SK-N-SH (cell line): ENCODE measurements around the gene ADGRG3. TPM values are rescaled to one million over a fixed set of nuclear protein-coding genes. Genes with fewer than 3 reads are reported as not detected.

Source experiments
- CTCF ChIA-PET: fragments of 300-600, 350-600 bp; formaldehyde crosslinking; extraction: SDS; loops from one replicate; lab custom pipeline; 2021; lab: Yijun Ruan, JAX
- POLR2A ChIA-PET: fragments of 350-600 bp; sonication (Branson Sonifier 250); formaldehyde crosslinking; extraction: SDS; loops from one replicate; lab custom pipeline; 2020; ENCODE audit warnings: antibody characterized with exemption, inconsistent platforms; lab: Yijun Ruan, JAX
- DNase-seq: peaks from one replicate; pipeline ENCODE4 v3.0.0; 2012
- H2AFZ ChIP-seq: fragments of 200-600 bp; sonication (generic); 2 replicates; pipeline ENCODE4 v1.8.1; 2016; ENCODE audit warnings: antibody characterized with exemption, mild to moderate bottlenecking, low read depth
- H3F3A ChIP-seq: fragments of 200-600 bp; sonication (generic); replicated peaks from 2 replicates; pipeline ENCODE3; 2016; ENCODE audit warnings: antibody characterized with exemption, mild to moderate bottlenecking; ENCODE audit not compliant: insufficient read depth
- H3K27ac ChIP-seq, 2 experiments: fragments of 200-500 bp in 1 of 2; fragments of 200-600 bp in 1 of 2; sonication (Bioruptor generic) in 1 of 2; sonication (generic), shearing (Covaris generic) in 1 of 2; 2 replicates each; pipeline versions ENCODE4 v1.5.1 to v1.6.1; 2014 to 2016; ENCODE audit warnings: low read depth in 2 of 2, inconsistent platforms in 1 of 2, low read length in 1 of 2, mild to moderate bottlenecking in 1 of 2, mixed read lengths in 1 of 2
- H3K27me3 ChIP-seq: fragments of 200-600 bp; sonication (generic), shearing (Covaris generic); 2 replicates; pipeline ENCODE4 v1.6.1; 2016; ENCODE audit warnings: mixed run types; ENCODE audit not compliant: insufficient read depth
- H3K36me3 ChIP-seq, 2 experiments: fragments of 200-500 bp in 1 of 2; fragments of 200-600 bp in 1 of 2; sonication (Bioruptor generic) in 1 of 2; sonication (generic) in 1 of 2; replicated peaks in 1 of 2; 2 replicates each; pipeline versions ENCODE3 to v1.5.1; 2014 to 2016; ENCODE audit warnings: low read length in 1 of 2, mild to moderate bottlenecking in 1 of 2; ENCODE audit not compliant: insufficient read depth in 2 of 2, control insufficient read depth in 1 of 2
- H3K4me1 ChIP-seq, 2 experiments: fragments of 200-500 bp in 1 of 2; fragments of 200-600 bp in 1 of 2; sonication (Bioruptor generic) in 1 of 2; sonication (generic), shearing (Covaris generic) in 1 of 2; 2 replicates each; pipeline versions ENCODE4 v1.5.1 to v1.6.1; 2014 to 2016; ENCODE audit warnings: low read depth in 1 of 2, low read length in 1 of 2, mixed run types in 1 of 2; ENCODE audit not compliant: insufficient read depth in 2 of 2, control insufficient read depth in 1 of 2
- H3K4me2 ChIP-seq: fragments of 200-600 bp; sonication (generic), shearing (Covaris generic); 2 replicates; pipeline ENCODE4 v1.6.1; 2017; ENCODE audit warnings: mixed run types
- H3K4me3 ChIP-seq, 2 experiments: fragments of 200-500 bp in 1 of 2; fragments of 200-600 bp in 1 of 2; sonication (Bioruptor generic) in 1 of 2; sonication (generic), shearing (Covaris generic) in 1 of 2; 2 replicates each; pipeline versions ENCODE4 v1.5.1 to v1.8.1; 2014 to 2016; ENCODE audit warnings: low read depth in 2 of 2, inconsistent platforms in 1 of 2, low read length in 1 of 2, mild to moderate bottlenecking in 1 of 2, mixed read lengths in 1 of 2, moderate library complexity in 1 of 2
- H3K79me2 ChIP-seq: fragments of 200-600 bp; sonication (generic); 2 replicates; pipeline ENCODE4 v1.8.1; 2017; ENCODE audit warnings: mild to moderate bottlenecking; ENCODE audit not compliant: insufficient read depth
- H3K9ac ChIP-seq: fragments of 200-600 bp; sonication (generic); 2 replicates; pipeline ENCODE4 v1.6.1; 2017; ENCODE audit warnings: mixed run types
- H3K9me2 ChIP-seq: fragments of 200-600 bp; sonication (generic); 2 replicates; pipeline ENCODE4 v1.6.1; 2017; ENCODE audit warnings: mixed run types
- H3K9me3 ChIP-seq: fragments of 200-600 bp; sonication (generic); 2 replicates; pipeline ENCODE4 v1.6.1; 2017; ENCODE audit warnings: mixed run types, mild to moderate bottlenecking, moderate library complexity
- H4K20me1 ChIP-seq: fragments of 200-600 bp; sonication (generic); 2 replicates; pipeline ENCODE4 v1.6.1; 2017; ENCODE audit warnings: mild to moderate bottlenecking, mixed run types; ENCODE audit not compliant: insufficient read depth
- EZH2phosphoT487 ChIP-seq: fragments of 200-600 bp; sonication (generic); IDR thresholded peaks from 2 replicates; pipeline ENCODE4 v1.6.1; 2017; ENCODE audit warnings: low read depth, mixed run types, mild to moderate bottlenecking, antibody characterized with exemption, moderate library complexity, borderline replicate concordance
- FOXJ3 ChIP-seq: sonication (generic); formaldehyde crosslinking; IDR thresholded peaks from 2 replicates; pipeline ENCODE4 v1.5.1; 2020; ENCODE audit warnings: mild to moderate bottlenecking, missing genetic modification reagents
- GABPA ChIP-seq: IDR thresholded peaks from 2 replicates; pipeline ENCODE4 v1.4.0; 2012; ENCODE audit warnings: low read depth, mild to moderate bottlenecking
- GATA2 ChIP-seq: sonication (generic); formaldehyde crosslinking; IDR thresholded peaks from 2 replicates; pipeline ENCODE4 v1.5.0; 2020; ENCODE audit warnings: mild to moderate bottlenecking, missing genetic modification reagents
- MEF2A ChIP-seq: IDR thresholded peaks from 2 replicates; pipeline ENCODE4 v1.4.0; 2012; ENCODE audit warnings: low read depth, borderline replicate concordance
- MXI1 ChIP-seq: IDR thresholded peaks from 2 replicates; pipeline ENCODE4 v1.6.1; 2012; ENCODE audit warnings: mild to moderate bottlenecking, low read depth, low read length, improper control_type of control experiment
- RAD21 ChIP-seq: IDR thresholded peaks from 2 replicates; pipeline ENCODE4 v1.6.1; 2012; ENCODE audit warnings: mild to moderate bottlenecking, low read length
- RCOR1 ChIP-seq: fragments of 150-350 bp; IDR thresholded peaks from 2 replicates; pipeline ENCODE4 v1.6.1; 2017; ENCODE audit warnings: antibody characterized with exemption, low read length
- SIN3A ChIP-seq: IDR thresholded peaks from 2 replicates; pipeline ENCODE4 v1.6.1; 2012; ENCODE audit warnings: low read depth, mild to moderate bottlenecking, low read length, moderate library complexity, borderline replicate concordance
- SMC3 ChIP-seq: IDR thresholded peaks from 2 replicates; pipeline ENCODE4 v1.6.1; 2012; ENCODE audit warnings: low read depth, low read length, improper control_type of control experiment
- YY1 ChIP-seq: IDR thresholded peaks from 2 replicates; pipeline ENCODE4 v1.4.0; 2012; ENCODE audit warnings: low read depth, mild to moderate bottlenecking
- WGBS: methylation state at CpG from one replicate; pipeline ENCODE4 v1.1.6; 2017; ENCODE audit warnings: low lambda C conversion rate; 5-methylcytosine and 5-hydroxymethylcytosine counted together
- polyA plus RNA-seq, 3 experiments: library from polyadenylated mRNA; depleted of rRNA; stranded (reverse); fragments of >200 nt; gene quantifications; 2 replicates each; pipeline ENCODE4 v1.2.3, GENCODE V29; 2012
- TF ChIP-seq, protein P1 (sequence below): fragments of 200-600 bp; sonication (generic); IDR thresholded peaks from 2 replicates; pipeline ENCODE4 v1.6.1; 2017; ENCODE audit warnings: antibody characterized with exemption, mild to moderate bottlenecking, moderate library complexity
- TF ChIP-seq, protein P2 (sequence below): fragments of 150-350 bp; IDR thresholded peaks from 2 replicates; pipeline ENCODE4 v1.6.1; 2017; ENCODE audit warnings: antibody characterized with exemption, low read length, low read depth, borderline replicate concordance
- TF ChIP-seq, protein P3 (sequence below): IDR thresholded peaks from 2 replicates; pipeline ENCODE4; 2012
- TF ChIP-seq, protein P4 (sequence below): IDR thresholded peaks from 2 replicates; pipeline ENCODE4 v1.4.0; 2012; ENCODE audit warnings: low read depth

Gene ADGRG3
- polyA plus RNA-seq, 1 of the 3 experiments (the other 2 are of a cell fraction): not detected

DNA sequence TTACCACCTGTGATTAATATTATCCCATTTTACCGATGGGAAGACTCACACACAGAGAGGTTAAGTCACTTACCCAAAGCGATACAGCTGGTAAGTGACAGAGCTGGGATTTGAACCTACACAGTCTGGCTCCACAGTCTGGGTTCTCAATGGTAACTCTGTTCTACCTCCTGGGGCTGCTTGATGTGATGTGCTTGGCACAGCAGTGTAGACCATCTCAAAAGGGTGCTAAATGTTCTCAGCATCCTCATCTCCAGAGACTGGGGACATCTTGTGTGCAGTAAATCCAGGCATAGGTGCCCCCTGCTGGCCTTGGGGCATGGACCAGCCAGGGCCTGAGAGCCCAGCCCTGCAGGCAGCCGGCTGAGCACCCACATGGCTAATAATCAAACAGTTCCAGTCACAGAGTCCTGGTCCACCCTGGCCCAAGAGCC is 52.1 kb downstream of the ADGRG3 start:
- CTCF ChIA-PET: interaction anchor here (0.7 to 1.5 kb wide), 3 partner anchors 9 to 129 kb away, joined by 3 to 5 read pairs (median 3); no protein-coding TSS in a partner anchor
- no peaks in the 10 kb centered on the region for H3K36me3 ChIP-seq
- DNase-seq: peak; percentile 65

DNA sequence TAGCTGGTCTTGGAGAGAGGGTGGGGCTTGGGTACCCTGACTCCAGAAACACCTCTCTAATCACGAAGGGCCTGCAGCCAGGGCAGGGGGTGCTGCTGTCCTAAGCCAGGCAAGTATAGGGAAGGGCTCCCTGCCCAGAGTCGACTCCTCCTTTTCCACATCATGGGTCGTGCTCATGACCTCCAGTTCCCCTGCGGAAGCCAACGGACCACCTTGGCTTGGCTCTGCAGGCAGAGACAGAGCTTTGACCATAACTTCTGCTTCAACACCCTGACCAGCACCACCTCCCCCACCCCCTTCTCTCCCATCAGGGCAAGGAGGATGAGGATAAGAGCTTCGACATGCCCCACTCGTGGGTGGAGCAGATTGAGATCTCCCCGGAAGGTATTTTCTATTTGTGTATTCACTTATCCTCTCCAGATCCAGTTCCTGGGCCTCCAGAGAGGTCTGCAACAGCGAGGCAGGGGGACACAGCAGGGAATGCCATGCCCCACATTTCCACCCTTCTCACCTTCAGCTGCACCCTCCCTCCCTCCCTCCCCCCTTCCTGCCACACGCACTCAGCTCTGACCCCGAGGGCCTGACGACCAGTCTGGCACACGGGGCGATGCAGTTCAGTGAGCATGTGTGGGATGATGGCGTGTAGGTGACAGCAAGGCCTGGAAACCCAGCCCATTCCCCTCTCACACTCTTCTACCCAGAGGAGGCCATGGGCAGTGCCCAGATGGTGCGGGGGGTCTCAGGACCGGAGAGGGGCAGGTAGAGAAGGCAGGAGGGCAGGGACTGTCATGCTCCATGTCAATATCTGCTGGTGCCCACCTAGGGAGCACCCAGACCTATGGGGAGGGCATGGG is 53.5 kb downstream of the ADGRG3 start:
- H2AFZ ChIP-seq: no peak overlapping the region
- no peaks in the 10 kb centered on the region for H3K9me2 ChIP-seq
- WGBS: 61% methylated on average over 12 of the region's 17 CpGs
- POLR2A ChIA-PET: interaction anchor here (0.8 kb wide), 1 partner anchor 15 kb away, joined by 3 read pairs; no protein-coding TSS in a partner anchor
- H3K9me3 ChIP-seq: no peaks in the 10 kb centered on the region
- H3K36me3 ChIP-seq: no peaks in the 10 kb centered on the region
- CTCF ChIA-PET: interaction anchor here (1.3 kb wide), 1 partner anchor 145 kb away, joined by 3 read pairs; no protein-coding TSS in a partner anchor
- H4K20me1 ChIP-seq: no peaks in the 10 kb centered on the region
- H3K27me3 ChIP-seq: no peaks in the 10 kb centered on the region; the same call in 1 of the 2 replicates
- H3K4me3 ChIP-seq: no peak overlapping the region
- H3K4me1 ChIP-seq: peaks cover 0 to 7% of the 10 kb centered on the region in 2 experiments; a peak in 1 of 4 replicates
- no peaks in the 10 kb centered on the region for H3F3A ChIP-seq
- H3K27ac ChIP-seq: no peak overlapping the region
- no peak overlapping the region for H3K9ac ChIP-seq
- peak; percentile 44 for DNase-seq
- no peak overlapping the region for H3K4me2 ChIP-seq
- H3K79me2 ChIP-seq: no peaks in the 10 kb centered on the region
- TF ChIP-seq GABPA (no peak), RAD21 (no peak), MEF2A (no peak), SIN3A (no peak), GATA2 (no peak), RCOR1 (no peak), FOXJ3 (CRISPR knock-in tag) (no peak), EZH2phosphoT487 (no peak), MXI1 (no peak), YY1 (no peak)
- TF ChIP-seq, protein P1, sequence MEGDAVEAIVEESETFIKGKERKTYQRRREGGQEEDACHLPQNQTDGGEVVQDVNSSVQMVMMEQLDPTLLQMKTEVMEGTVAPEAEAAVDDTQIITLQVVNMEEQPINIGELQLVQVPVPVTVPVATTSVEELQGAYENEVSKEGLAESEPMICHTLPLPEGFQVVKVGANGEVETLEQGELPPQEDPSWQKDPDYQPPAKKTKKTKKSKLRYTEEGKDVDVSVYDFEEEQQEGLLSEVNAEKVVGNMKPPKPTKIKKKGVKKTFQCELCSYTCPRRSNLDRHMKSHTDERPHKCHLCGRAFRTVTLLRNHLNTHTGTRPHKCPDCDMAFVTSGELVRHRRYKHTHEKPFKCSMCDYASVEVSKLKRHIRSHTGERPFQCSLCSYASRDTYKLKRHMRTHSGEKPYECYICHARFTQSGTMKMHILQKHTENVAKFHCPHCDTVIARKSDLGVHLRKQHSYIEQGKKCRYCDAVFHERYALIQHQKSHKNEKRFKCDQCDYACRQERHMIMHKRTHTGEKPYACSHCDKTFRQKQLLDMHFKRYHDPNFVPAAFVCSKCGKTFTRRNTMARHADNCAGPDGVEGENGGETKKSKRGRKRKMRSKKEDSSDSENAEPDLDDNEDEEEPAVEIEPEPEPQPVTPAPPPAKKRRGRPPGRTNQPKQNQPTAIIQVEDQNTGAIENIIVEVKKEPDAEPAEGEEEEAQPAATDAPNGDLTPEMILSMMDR: no peak
- TF ChIP-seq, protein P2, sequence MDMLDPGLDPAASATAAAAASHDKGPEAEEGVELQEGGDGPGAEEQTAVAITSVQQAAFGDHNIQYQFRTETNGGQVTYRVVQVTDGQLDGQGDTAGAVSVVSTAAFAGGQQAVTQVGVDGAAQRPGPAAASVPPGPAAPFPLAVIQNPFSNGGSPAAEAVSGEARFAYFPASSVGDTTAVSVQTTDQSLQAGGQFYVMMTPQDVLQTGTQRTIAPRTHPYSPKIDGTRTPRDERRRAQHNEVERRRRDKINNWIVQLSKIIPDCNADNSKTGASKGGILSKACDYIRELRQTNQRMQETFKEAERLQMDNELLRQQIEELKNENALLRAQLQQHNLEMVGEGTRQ: no peak

More for the DNA sequence above, 52.1 kb downstream of the ADGRG3 start:
- 100% methylated on average over 1 of the region's 3 CpGs for WGBS
- peaks cover 8% of the 10 kb centered on the region for H3K27me3 ChIP-seq
- no peaks in the 10 kb centered on the region for H3K9me3 ChIP-seq
- H3K9ac ChIP-seq: no peak overlapping the region
- H3K9me2 ChIP-seq: no peaks in the 10 kb centered on the region
- POLR2A ChIA-PET: no interaction called here
- H3K4me3 ChIP-seq: no peak overlapping the region; a peak in 1 of 4 replicates
- no peak overlapping the region for H3K27ac ChIP-seq
- peaks cover 0 to 7% of the 10 kb centered on the region in 2 experiments; a peak in 1 of 4 replicates for H3K4me1 ChIP-seq
- peak; percentile 79 for TF ChIP-seq SMC3
- no peak for TF ChIP-seq YY1
- TF ChIP-seq, protein P3, sequence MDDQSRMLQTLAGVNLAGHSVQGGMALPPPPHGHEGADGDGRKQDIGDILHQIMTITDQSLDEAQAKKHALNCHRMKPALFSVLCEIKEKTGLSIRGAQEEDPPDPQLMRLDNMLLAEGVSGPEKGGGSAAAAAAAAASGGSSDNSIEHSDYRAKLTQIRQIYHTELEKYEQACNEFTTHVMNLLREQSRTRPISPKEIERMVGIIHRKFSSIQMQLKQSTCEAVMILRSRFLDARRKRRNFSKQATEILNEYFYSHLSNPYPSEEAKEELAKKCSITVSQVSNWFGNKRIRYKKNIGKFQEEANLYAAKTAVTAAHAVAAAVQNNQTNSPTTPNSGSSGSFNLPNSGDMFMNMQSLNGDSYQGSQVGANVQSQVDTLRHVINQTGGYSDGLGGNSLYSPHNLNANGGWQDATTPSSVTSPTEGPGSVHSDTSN: no peak
- TF ChIP-seq, protein P4, sequence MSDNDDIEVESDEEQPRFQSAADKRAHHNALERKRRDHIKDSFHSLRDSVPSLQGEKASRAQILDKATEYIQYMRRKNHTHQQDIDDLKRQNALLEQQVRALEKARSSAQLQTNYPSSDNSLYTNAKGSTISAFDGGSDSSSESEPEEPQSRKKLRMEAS: no peak
- TF ChIP-seq, protein P1: peak; percentile 69
- peak; percentile 54 for TF ChIP-seq RAD21
- H2AFZ ChIP-seq: no peak overlapping the region
- H3K4me2 ChIP-seq: no peak overlapping the region
- H3K79me2 ChIP-seq: no peaks in the 10 kb centered on the region
- no peaks in the 10 kb centered on the region for H3F3A ChIP-seq
- H4K20me1 ChIP-seq: no peaks in the 10 kb centered on the region
